ENCODE measurements around the gene FAM114A1.

The FAM114A1 gene

DNA sequence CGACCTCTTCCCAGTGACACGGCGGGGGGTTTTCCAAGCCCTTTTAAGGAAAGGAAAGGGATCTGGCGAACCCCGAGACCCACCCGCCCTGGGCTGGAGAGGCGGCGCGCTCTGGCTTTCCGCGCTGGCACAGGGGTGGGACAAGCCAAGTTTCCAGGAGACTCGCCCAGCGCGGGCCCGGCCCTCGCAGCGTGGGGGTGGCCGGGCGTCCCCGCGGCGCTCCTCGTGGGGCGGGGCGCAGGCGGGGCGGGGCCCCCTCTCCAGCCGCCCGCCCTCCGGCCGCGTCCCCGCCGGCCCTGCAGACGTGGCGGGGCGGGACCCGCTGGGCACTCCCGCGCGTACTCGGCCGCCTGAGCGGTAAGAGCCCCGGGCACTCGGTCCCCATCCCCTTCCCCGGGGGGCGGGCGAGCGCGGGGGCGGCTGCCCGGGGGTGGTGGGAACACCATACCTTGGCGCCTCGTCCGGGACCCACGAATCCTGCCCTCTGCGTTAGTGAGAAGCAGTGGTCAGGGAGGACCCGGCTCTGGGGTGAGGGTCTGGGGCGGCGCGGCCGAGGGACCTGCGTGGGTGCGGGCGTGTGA lies at the start of gene FAM114A1:
Gene FAM114A1 (plus strand): TSS at position 329 of the 581 bp plus-strand sequence. CDS start 10,273 bp downstream, outside the sequence.
- peak; percentile 15 for DNase-seq

DNA sequence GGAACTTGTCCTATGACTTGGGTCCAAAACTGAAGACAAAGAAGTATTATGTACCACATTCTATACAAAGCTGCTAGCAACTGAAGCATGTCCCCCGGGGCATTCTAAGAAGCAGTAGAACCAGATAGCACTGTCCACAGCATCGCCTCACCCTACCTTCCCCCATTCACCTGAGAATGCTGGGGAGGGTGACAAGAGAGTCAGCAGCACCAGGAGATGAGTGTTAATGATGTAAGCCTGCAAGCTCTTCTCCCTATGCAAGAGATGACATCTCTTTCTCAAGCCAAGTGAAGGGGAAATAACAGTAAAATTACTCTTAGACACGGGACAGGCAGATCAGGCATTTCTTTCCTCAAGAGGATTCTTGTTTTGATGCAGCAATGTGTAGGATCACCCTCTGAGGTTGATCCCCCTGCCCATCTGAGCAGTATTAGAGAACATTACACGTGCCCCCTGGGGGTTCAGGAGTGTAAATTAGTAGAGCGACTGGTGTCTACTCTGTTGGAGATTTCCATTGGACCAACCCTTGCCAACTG lies 49.1 kb upstream of the FAM114A1 start:
- DNase-seq = no peak

- DNase-seq = no peak
These were observed 48.0 kb upstream of the FAM114A1 start for GRCh38 chr4:38819569-38819968.

GRCh38 chr4:38820329-38821061 lies 47.1 kb upstream of the FAM114A1 start:
- no peak for DNase-seq

DNA sequence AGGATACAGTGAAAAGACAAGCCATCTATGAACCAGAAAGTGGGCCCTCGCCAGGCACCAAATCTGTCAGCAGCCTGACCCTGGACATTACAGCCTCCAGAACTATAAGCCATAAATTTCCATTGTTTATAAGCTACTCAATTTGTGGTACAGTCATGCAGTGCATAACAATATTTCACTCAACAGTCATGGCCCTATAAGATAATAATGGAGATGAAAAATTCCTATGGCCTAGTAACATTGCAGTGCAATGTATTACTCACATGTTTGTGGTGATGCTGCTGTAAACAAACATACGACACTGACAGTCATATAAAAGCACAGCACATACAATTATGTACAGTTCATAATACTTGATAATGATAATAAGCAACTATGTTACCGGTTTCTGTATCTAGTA lies 45.9 kb upstream of the FAM114A1 start:
- DNase-seq = no peak

- DNase-seq = no peak
These were observed 44.8 kb upstream of the FAM114A1 start for GRCh38 chr4:38822748-38823303.

DNA sequence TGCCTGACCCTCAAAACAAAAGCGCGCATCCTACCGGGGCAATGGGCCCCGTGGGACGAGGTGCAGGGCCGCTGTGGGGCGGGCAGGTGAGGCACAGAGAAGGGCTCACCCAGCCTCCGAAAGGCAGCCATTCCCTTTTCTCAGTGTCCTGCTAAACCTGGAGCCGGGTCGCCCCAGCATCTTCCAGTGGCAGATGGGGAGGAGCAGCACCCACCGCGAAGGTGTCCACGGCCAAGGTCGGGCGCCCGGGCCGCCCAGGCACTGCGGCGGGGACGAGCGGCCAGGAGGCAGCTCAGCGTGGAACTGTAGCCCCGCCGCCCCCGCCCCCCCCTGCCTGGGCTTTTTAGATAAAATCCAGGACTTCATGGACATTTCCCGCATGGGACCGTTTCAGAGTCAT lies 43.8 kb upstream of the FAM114A1 start:
- no peak for DNase-seq

GRCh38 chr4:38829237-38829636 lies 38.4 kb upstream of the FAM114A1 start:
- DNase-seq = no peak

- no peak for DNase-seq
These were observed 36.0 kb upstream of the FAM114A1 start for GRCh38 chr4:38831653-38832052.

GRCh38 chr4:38832206-38832605 lies 35.4 kb upstream of the FAM114A1 start:
- no peak for DNase-seq

- DNase-seq = no peak
These were observed 34.7 kb upstream of the FAM114A1 start for GRCh38 chr4:38832624-38833528.

DNA sequence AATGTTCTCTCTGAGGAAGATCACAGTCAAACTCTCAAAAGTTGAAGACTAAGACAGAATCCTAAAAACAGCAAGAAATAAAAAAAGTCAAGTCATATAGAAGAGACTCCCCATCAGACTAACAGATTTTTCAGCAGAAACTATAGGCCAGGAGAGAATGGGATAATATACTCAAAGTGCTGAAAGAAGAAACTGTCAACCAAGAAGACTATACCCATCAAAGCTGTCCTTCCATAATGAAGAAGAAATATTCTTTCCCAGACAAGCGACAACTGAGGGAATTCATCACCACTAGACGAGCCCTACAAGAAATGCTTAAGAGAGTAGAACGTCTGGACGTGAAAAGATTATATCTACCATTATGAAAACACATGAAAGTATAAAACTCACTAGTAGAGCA lies 33.0 kb upstream of the FAM114A1 start:
- DNase-seq = no peak

DNA sequence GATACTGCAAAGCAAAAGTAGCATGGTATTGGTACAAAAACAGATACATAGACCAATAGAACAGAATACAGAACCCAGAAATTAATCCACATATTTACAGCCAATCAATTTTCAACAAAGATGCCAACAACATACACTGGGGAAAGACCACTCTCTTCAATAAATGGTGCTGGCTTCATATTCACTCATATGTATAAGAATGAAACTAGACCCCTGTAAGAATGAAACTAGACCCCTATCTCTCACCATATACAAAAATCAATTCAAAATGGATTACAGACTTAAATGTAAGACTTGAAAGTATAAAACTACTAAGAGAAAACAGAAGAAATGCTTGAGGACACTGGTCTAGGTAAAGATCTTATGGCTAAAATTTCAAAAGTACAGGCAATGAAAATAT lies 30.3 kb upstream of the FAM114A1 start:
- DNase-seq = no peak

DNA sequence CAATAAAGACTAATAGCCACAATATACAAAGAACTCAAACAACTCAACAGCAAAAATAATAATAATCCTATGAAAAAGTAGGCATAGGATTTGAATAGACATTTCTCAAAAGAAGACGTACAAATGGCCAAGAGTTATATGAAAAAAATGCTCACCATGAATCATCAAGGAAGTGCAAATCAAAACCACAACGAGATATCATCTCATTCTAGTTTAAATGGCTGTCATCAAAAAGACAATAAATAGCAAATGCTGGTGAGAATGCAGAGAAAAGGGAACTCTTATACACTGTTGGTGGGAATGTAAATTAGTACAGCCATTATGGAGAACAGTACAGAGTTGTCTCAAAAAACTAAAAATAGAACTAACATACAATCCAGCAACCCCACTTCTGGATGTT lies 29.8 kb upstream of the FAM114A1 start:
- DNase-seq = no peak

DNA sequence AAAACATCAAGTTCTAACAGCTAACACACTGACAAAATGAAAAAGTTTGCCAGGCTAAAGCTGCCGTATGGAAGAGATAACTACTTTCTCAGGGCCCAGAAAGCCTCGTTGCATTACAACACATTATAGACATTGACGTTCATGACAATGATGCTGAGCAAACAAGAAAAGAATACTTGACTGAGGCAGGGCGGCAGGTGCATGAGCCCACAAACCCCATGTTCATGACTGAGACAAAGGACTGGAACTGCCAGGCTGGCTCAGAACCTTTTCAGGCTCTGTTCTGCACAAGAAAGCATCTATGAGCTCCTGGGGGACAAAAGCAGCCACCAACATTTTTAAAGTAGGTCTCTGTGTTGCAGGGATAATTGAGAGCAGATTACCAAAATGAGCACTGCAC lies 24.6 kb upstream of the FAM114A1 start:
- DNase-seq = peak; percentile 80

- no peak for DNase-seq
These were observed 21.6 kb upstream of the FAM114A1 start for GRCh38 chr4:38846015-38846414.

DNA sequence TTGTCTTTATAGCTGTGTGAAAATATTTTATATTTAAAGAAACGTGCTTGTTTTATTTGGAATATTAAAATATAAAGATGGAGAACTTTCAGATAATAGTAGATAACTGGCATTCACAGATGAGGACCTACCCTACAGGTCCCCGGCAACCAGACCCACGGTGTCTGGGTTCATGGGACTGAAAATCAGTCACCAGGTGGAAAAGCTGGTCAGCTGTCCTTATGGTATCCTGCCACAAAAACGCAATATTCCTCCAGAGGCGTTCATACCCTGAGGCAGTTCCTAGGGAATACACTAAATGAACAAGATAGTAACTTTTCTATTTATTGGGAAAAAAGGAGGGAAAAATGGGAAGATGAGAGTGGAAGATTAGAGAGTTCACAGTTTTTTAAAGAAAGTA lies 12.1 kb upstream of the FAM114A1 start:
- DNase-seq = no peak

DNA sequence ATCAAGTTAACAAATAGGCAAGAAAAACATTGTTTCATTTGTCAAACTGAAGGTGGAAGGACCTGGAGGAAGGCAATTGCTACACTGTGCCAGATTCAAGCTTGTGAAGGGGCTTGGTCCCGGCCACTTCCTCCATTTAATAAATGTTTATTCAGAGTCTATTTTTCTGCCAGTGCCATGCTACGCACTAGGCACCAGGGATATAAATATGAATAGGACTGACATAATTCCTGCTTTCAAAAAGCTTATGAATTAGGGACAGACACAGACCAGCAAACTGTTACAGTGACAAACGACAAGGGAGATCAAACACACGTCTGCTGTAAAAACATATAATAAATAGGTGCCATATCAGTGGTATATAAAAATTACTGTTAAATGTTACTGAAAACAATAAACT lies 11.6 kb upstream of the FAM114A1 start:
- DNase-seq = no peak

DNA sequence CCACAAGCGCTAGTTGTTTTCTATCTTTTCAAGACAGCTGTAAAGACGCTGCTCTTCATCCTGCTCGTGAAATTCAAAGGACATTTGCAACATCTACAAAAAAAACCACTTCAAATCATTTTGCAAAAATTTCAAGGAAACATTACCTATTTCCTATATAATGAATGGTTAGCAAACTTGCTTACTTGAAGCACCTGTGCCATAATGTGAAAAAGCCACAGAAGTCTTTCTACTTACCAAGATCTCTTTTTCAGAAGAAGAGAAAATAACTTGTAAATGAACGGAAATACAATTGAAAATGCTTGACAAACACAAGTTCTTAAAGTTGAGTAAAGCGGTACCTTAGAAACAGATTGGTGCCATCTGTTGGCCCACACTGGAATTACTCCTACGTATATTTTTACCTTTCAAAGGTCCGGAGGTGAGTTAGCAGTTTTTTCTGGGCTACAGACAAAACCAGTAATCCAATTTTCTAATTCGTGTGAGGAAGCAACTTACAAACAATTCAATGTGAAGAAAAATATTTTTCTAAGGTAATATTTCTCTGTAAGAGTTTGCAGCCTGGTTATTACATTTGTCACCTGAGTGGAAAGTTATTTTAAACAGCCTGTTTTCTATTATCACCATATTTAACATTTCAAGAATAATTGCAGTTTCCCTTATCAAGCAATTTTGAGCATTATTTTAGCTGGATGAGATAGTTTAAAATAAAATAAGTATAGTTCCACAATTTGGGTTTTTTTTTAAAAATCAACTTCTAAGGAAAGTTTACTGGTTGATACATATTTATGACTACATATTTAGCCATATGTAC lies 10.9 kb upstream of the FAM114A1 start, which contains the start of gene TLR6:
Gene TLR6 (minus strand): TSS at position 294 of the 814 bp plus-strand sequence. CDS start 27,344 bp downstream, outside the sequence.
- peak; percentile 34 for DNase-seq

GRCh38 chr4:38857354-38858096 lies 10.1 kb upstream of the FAM114A1 start:
- no peak for DNase-seq

- DNase-seq = no peak
These were observed 9.5 kb upstream of the FAM114A1 start for GRCh38 chr4:38858097-38858420.
